Suprapubic skin (tissue), 4 donors: ENCODE results near the gene ZBTB3.

Experiments used
- EP300 ChIP-seq: sonication (generic); formaldehyde crosslinking; IDR thresholded peaks from one replicate; pipeline ENCODE4 v1.6.1; 2017; ENCODE audit warnings: antibody characterized with exemption
- POLR2A ChIP-seq, 2 donors: fragments of 450-650 bp; IDR thresholded peaks; one replicate each; pipeline ENCODE4 v1.6.1; 2017; ENCODE audit warnings: antibody characterized with exemption in 2 of 2, mild to moderate bottlenecking in 2 of 2, moderate library complexity in 2 of 2
- POLR2AphosphoS5 ChIP-seq, 3 donors: sonication (generic); formaldehyde crosslinking; IDR thresholded peaks; one replicate each; pipeline ENCODE4 v1.6.1; 2017; ENCODE audit warnings: antibody characterized with exemption in 3 of 3
- TF ChIP-seq, protein P1 (sequence below), 2 donors: fragments of 200-600 bp in 1 of 2; fragments of 450-650 bp in 1 of 2; sonication (generic) in 1 of 2; IDR thresholded peaks; one replicate each; pipeline ENCODE4 v1.5.1; 2016 to 2019; ENCODE audit warnings: antibody characterized with exemption in 2 of 2, mild to moderate bottlenecking in 1 of 2, moderate library complexity in 1 of 2

DNA sequence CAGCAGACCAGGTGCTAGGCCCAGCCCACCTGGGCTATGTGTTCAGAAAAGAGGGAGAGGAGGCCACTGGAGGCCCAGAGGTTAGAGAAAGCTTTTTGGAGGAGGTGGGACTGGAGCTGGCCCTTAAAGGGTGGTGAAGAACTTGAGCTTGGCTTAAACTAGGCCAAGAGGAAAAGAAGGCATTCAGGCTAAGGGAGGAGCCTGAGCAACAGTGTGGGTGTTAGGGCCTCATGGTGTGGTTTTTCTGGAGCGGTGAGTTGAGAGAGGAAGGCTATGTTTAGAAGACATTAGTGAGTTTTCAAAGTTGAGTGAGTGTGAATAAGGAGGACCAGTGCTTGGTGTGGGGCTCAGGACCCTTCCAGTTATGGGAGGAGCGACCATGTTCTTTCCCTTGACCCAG, 23.4 kb upstream of the ZBTB3 start:
- TF ChIP-seq, protein P1, sequence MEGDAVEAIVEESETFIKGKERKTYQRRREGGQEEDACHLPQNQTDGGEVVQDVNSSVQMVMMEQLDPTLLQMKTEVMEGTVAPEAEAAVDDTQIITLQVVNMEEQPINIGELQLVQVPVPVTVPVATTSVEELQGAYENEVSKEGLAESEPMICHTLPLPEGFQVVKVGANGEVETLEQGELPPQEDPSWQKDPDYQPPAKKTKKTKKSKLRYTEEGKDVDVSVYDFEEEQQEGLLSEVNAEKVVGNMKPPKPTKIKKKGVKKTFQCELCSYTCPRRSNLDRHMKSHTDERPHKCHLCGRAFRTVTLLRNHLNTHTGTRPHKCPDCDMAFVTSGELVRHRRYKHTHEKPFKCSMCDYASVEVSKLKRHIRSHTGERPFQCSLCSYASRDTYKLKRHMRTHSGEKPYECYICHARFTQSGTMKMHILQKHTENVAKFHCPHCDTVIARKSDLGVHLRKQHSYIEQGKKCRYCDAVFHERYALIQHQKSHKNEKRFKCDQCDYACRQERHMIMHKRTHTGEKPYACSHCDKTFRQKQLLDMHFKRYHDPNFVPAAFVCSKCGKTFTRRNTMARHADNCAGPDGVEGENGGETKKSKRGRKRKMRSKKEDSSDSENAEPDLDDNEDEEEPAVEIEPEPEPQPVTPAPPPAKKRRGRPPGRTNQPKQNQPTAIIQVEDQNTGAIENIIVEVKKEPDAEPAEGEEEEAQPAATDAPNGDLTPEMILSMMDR (IDR thresholded peaks at IDR 0.05), result no peak
- TF ChIP-seq POLR2AphosphoS5 (IDR thresholded peaks at IDR 0.05), result no peak
- TF ChIP-seq POLR2A (IDR thresholded peaks at IDR 0.05), result no peak
- TF ChIP-seq EP300, result no peak
